Measurements from ENCODE around the gene ZC3H12D. TPM values are rescaled to one million over a fixed set of nuclear protein-coding genes. Genes with fewer than 3 reads are reported as not detected.

Gene ZC3H12D
- total and polyA plus RNA-seq, 9 donors = 0.15 to 1.3 (median 0.45) TPM

- Histone ChIP-seq H3K27ac (no peak overlapping the region), H3K4me1 (ENCODE audit: insufficient read depth) (no peaks in the 10 kb centered on the region), H3K4me3 (no peak overlapping the region), H3K9me3 (no peaks in the 10 kb centered on the region), H3K36me3 (no peaks in the 10 kb centered on the region), H3K27me3 (no peaks in the 10 kb centered on the region)
- no peak for TF ChIP-seq EP300 (IDR thresholded peaks at IDR 0.05)
- TF ChIP-seq POLR2A (IDR thresholded peaks at IDR 0.05) = no peak
- no peak for TF ChIP-seq CTCF (IDR thresholded peaks at IDR 0.05)
- 67 to 80% (median 71%) methylated on average over 3 of the region's 3 CpGs for WGBS, 3 donors
- intact Hi-C loops (cut with DNase I) = loop anchor here in 1 of 4 donors (10.0 kb wide), 1 partner anchor 474 kb away; no protein-coding TSS in a partner anchor
- DNase-seq = no peak
Measured at GRCh38 chr6:149508485-149508884, 23.7 kb upstream of the ZC3H12D start.

- intact Hi-C loops (cut with DNase I) = loop anchor here in 1 of 4 donors (10.0 kb wide), 1 partner anchor 469 kb away; no protein-coding TSS in a partner anchor
- H3K36me3 ChIP-seq = no peaks in the 10 kb centered on the region
- TF ChIP-seq POLR2A (IDR thresholded peaks at IDR 0.05) (no peak), CTCF (IDR thresholded peaks at IDR 0.05) (no peak), EP300 (IDR thresholded peaks at IDR 0.05) (no peak)
- no peaks in the 10 kb centered on the region for H3K27me3 ChIP-seq
- no peak overlapping the region for H3K27ac ChIP-seq
- DNase-seq = no peak
- no peaks in the 10 kb centered on the region for H3K4me1 ChIP-seq (ENCODE audit: insufficient read depth)
- H3K4me3 ChIP-seq = no peak overlapping the region
- H3K9me3 ChIP-seq = no peaks in the 10 kb centered on the region
- 91 to 96% (median 93%) methylated on average over 2 of the region's 2 CpGs for WGBS, 3 donors
Measured at GRCh38 chr6:149503872-149504271, 19.1 kb upstream of the ZC3H12D start.

GRCh38 chr6:149503276-149503675 is 18.5 kb upstream of the ZC3H12D start:
- H3K4me3 ChIP-seq = no peak overlapping the region
- no peak for DNase-seq
- H3K27me3 ChIP-seq = no peaks in the 10 kb centered on the region
- 87 to 94% (median 88%) methylated on average over 2 of the region's 2 CpGs for WGBS, 3 donors
- no peak for TF ChIP-seq POLR2A (IDR thresholded peaks at IDR 0.05)
- TF ChIP-seq CTCF (IDR thresholded peaks at IDR 0.05) = no peak
- TF ChIP-seq EP300 (IDR thresholded peaks at IDR 0.05) = no peak
- no peaks in the 10 kb centered on the region for H3K9me3 ChIP-seq
- intact Hi-C loops (cut with DNase I) = loop anchor here in 1 of 4 donors (10.0 kb wide), 1 partner anchor 468 kb away; no protein-coding TSS in a partner anchor
- H3K27ac ChIP-seq = no peak overlapping the region
- H3K4me1 ChIP-seq (ENCODE audit: insufficient read depth) = no peaks in the 10 kb centered on the region
- H3K36me3 ChIP-seq = no peaks in the 10 kb centered on the region

GRCh38 chr6:149501768-149502167 is 17.0 kb upstream of the ZC3H12D start:
- 89 to 91% (median 90%) methylated on average over 3 of the region's 3 CpGs for WGBS, 3 donors
- no peak overlapping the region for H3K4me3 ChIP-seq

More at GRCh38 chr6:149501768-149502167, 17.0 kb upstream of the ZC3H12D start:
- intact Hi-C loops (cut with DNase I) = loop anchor here in 1 of 4 donors (10.0 kb wide), 1 partner anchor 467 kb away; no protein-coding TSS in a partner anchor
- Histone ChIP-seq H3K27me3 (no peaks in the 10 kb centered on the region), H3K36me3 (no peaks in the 10 kb centered on the region), H3K27ac (no peak overlapping the region), H3K9me3 (no peaks in the 10 kb centered on the region), H3K4me1 (ENCODE audit: insufficient read depth) (no peaks in the 10 kb centered on the region)
- no peak for DNase-seq
- TF ChIP-seq POLR2A (IDR thresholded peaks at IDR 0.05) (no peak), EP300 (IDR thresholded peaks at IDR 0.05) (no peak), CTCF (IDR thresholded peaks at IDR 0.05) (no peak)
